Activated CD8-positive, alpha-beta memory T cell treated with anti-CD3 and anti-CD28 coated beads for 48 hours (primary cell): ENCODE data around the gene CBX4.

Source experiments
- DNase-seq, 3 experiments: peaks; one replicate each; pipeline ENCODE4 v3.0.0-alpha.2; 2020; ENCODE audit warnings: low read depth in 2 of 3, low spot score in 2 of 3

Gene CBX4

GRCh38 chr17:79802039-79802735 is 37.1 kb downstream of the CBX4 start:
- DNase-seq: no peak

- DNase-seq: no peak
Measured at GRCh38 chr17:79801156-79802038, 37.8 kb downstream of the CBX4 start.

- no peak for DNase-seq
Measured at GRCh38 chr17:79800325-79801155, 38.7 kb downstream of the CBX4 start.

- no peak for DNase-seq
Measured at GRCh38 chr17:79799538-79800324, 39.5 kb downstream of the CBX4 start.

DNA sequence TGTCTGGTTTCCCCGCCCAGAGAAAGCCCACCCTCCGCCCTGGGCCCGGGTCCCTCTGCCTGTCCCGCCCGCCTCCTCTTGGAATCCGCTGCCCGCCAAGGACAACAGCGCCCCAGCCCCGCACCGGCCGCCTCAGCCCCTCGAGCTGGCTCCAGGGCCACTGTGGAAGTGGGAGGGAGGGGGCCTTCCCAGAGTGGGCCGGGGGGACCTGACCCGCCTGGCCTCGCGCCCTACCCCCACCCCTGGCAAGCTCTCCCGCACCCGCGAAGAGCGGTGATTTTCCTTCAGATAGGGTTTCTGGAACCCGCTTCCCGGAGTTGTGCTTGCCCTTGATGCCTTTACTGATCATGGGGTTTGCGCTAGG is 40.1 kb downstream of the CBX4 start:
- DNase-seq: no peak

- DNase-seq: no peak
Measured at GRCh38 chr17:79798299-79799173, 40.7 kb downstream of the CBX4 start.

DNA sequence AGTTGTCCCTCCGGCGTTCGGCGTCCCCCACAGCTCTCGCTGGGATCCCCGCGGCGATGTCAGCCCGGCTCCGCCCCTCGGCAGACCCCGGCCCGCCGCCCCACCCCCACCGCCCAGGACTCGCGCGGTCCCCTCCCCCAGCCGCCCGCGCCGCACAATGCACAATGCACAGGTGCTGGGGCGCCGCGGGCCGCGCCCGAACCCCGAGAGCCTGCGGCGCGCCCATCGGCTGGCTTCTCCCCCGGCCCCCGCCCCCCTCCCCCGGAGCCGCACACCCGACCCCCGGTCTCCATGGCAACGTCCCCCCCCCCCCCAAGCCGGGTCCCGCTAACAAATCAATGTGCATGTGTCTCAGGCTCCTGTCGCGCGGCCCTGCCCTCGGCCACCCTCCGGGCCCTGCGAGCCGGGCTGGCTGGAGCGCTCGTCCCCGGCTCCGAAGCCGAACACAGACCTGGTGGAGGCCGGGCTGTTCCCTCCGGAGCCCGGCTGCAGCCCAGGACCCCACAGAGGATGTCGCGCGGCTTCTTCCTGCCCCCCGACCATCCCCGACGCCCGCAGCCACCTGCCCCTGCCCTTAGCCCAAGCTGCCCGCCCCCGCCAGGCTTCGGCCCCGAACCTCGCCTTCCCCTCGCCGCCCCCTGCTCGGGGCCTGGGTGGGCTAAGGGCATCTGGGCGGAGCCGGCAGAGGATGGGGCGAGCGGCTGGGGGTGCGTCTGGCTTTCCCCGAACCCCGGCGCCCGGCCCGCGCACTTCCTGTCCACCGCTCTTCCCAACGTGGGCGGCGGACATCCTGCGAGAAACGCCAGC is 41.5 kb downstream of the CBX4 start:
- DNase-seq: no peak

DNA sequence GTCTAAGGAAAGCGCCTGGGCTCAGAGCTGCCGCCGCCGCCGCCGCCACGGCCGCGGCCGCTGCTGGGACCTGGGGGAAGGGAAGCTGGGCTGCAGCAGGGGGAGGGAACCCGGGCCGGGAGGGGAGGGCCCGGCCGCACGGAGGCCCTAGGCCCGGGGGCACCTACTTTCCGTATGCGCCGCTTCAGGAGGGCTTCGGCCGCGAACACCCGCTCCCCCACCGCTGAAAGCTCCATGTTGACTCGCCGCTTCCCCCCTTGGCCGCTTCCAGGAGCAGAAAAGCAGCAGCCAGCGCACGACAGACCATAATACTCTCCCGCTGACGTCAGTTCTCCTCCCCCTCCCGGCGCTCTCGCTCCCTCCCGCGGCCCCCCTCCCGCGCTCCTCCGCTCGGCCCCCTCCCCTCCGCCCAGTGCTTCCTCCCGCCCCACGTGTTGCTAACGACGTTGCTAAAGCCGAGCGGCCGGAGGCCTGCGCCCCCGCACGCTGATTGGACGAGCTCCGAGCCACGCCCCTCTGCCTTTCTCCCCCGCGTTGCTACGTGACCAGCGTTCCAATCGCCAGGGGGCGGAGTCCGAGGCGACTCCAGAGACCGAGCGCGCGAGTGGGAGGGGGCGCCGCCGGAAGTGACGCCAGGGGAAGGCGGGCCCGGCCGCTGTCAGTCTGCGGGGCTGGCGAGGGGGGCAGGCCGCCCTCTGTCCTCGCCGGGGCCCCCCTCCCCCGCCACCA is 42.3 kb downstream of the CBX4 start, which contains the start of gene CBX8:
CBX8 (minus strand) TSS at position 315 of the 729 bp plus-strand sequence; CDS start at position 236, 79 bp downstream.
- DNase-seq: peak; percentile 90 to 99 (median 98)

GRCh38 chr17:79796444-79796762 is 42.8 kb downstream of the CBX4 start:
- no peak for DNase-seq

DNA sequence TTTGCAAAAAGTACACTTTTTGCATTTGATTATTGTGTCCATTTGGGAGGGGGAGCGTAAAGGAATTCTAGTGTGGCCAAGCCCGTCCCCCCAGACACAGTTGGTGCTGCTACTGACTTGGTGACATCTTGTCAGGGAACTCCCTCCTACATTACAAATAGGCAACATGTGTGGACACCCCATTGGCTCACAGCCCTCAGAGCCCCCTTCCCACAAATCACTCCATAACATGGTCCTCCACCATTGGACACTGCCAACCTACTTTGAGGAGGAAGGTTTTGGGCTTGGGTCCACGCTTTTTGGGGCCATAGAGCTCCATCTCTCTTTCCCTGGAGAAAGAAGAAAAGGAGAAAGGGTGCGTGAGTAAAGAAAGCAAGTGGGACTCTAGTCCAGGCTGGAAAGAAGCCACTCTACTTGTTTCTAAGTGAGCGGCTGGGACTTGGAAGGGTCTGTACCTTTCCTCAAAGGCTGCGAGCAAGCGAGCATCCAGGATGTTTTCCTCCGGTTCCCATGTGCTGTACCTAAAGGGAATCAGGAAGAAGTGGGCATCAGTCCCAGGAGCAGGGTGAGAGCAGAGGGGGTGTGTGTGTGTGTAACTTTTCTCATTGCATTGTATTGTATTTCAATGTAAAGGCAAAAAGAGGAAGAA is 43.3 kb downstream of the CBX4 start:
- DNase-seq: no peak

GRCh38 chr17:79794659-79795511 is 44.4 kb downstream of the CBX4 start:
- no peak for DNase-seq

DNA sequence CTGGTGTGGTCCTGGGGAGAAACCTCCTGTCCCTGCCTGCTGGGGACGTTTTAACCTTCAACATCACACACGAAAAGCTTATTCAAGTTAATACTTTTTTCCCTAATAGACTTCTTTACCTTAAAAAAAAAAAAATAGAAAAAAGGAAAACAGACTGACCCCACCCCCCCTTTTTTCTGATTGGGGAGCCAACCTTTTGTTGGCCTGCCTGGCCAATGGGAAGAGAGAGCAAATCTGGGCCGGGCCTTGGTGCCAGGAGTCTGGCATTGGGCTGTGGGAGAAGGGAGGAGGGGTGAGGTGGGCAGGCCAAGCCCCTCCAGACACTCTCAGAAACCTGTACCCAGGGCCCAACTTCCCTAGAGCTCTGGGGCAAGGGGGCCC is 45.3 kb downstream of the CBX4 start:
- no peak for DNase-seq

DNA sequence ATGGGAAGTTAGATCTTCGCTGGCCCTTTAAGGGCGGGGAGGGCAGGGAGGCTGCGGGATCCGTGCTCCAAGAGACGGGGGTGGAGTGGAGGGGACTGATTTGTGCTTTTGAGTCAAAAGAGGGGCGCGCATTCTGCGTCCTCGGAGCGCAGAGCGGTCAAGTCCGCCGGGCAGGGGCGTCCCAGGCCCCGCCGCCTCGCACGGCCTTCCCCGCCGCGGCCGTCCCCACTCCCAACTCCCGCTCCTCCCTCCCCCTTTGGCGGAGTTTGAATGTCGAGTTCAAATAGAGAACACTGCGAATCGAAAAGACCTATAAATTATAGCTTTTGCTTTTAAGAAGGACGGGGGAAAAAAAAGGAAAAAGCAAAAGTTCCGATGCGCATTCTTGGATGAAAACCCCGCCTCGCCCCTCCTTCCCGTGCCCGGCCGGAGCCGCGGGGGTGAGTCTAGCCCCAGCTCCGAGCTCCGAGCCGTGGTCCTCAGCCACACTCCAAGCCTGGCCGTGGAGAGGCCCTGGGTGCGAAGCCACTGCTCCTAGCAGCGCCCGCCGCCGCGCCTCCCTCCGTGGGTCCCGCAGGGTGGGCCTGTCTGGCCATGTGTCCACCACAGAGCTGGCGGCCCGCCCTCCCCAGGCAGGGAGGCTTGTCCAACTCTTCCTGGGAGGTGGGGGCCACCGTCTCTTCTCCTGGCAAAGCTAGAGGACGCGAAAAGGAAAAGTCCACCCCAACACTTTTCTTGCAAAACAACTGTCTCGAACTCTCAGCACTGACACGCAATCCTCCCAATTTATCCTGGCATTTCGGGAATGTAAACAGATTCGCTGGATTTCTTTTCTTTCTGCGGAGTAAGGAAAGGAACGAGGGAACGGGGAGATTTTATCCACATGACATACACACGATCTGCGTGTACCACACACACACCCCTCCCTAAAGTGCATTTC is 46.0 kb downstream of the CBX4 start:
- no peak for DNase-seq

DNA sequence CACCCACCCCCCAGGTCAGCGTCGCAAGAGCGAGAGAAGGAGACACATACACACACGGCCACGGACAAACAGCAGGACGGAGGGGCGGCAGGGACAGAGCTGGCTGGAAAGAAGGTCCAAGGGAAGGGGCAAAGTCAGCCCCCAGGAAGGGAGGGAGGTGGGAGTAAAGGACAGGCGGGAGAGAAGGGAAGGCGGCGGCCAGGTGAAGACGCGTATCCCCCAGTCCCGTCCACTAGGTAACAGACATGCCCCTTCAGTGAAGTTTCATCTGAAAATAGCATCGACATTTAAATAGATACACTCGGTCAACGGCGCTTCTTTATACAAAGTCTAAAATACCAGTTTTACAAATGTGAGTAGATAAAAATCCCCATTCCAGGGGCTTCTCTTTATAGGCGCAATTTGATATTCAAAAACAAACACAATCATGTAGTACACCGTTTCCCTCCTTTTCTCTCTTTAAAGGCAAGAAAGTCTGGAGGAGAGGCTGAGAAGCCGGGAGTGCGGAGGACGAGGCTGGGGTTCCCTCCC is 46.8 kb downstream of the CBX4 start:
- no peak for DNase-seq

- no peak for DNase-seq
Measured at GRCh38 chr17:79791735-79792161, 47.5 kb downstream of the CBX4 start.
